Subcutaneous adipose tissue (tissue), 4 donors: ENCODE data around the gene CNTN1. TPM values are rescaled to one million over a fixed set of nuclear protein-coding genes. Genes with fewer than 3 reads are reported as not detected.

ENCODE experiments used
- total RNA-seq, 4 donors: library from RNA; depleted of rRNA; stranded (reverse); fragments of >200 nt; gene quantifications; one replicate each; pipeline ENCODE4 v1.1.0, GENCODE V29; 2016
- TF ChIP-seq, protein P1 (sequence below): fragments of 450-650 bp; IDR thresholded peaks from one replicate; pipeline ENCODE4 v1.5.1; 2016; ENCODE audit warnings: low read depth, mild to moderate bottlenecking, control low read depth, antibody characterized with exemption, moderate library complexity

Gene CNTN1
- total RNA-seq, 4 donors from 2014 or later, result 0.57 to 2.2 (median 1.0) TPM

DNA sequence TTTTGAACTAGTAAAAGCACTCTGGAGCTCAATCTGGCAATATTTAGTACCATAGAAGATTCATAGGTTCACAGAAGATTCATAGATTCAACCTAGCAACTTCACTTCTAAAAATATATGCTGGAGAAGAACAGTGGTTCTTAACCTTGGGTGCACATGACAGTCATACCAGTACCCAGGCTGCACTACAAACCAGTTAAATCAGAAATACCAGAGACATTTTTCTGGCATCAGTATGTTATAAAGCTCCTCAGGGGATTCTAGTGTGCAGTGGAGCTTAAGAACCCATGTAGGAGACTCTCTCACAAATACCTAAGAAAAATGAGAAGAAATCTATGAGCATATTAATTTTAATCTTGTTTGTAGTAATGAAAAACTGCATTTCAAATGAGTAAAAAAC is 46.6 kb downstream of the CNTN1 start:
- TF ChIP-seq, protein P1, sequence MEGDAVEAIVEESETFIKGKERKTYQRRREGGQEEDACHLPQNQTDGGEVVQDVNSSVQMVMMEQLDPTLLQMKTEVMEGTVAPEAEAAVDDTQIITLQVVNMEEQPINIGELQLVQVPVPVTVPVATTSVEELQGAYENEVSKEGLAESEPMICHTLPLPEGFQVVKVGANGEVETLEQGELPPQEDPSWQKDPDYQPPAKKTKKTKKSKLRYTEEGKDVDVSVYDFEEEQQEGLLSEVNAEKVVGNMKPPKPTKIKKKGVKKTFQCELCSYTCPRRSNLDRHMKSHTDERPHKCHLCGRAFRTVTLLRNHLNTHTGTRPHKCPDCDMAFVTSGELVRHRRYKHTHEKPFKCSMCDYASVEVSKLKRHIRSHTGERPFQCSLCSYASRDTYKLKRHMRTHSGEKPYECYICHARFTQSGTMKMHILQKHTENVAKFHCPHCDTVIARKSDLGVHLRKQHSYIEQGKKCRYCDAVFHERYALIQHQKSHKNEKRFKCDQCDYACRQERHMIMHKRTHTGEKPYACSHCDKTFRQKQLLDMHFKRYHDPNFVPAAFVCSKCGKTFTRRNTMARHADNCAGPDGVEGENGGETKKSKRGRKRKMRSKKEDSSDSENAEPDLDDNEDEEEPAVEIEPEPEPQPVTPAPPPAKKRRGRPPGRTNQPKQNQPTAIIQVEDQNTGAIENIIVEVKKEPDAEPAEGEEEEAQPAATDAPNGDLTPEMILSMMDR, result no peak

DNA sequence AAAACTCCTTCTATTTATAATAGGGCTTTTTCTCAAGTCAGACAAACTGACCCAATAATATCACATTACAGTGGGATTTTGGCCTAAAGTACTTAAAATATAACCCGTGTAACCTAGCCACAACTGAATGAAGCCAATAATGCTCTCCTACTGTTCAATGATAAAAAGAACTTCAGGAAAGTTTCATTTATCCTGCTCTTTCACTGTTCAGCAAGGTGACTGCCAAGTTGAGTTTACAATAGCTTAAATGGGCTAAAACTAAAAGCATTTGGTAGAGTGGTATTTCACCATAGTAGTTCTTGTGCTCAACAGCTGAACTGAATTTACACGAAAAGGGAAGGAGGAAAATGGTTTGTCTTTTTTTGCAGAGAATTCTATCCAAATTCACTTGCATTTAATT is 49.8 kb downstream of the CNTN1 start:
- TF ChIP-seq, protein P1, result no peak

DNA sequence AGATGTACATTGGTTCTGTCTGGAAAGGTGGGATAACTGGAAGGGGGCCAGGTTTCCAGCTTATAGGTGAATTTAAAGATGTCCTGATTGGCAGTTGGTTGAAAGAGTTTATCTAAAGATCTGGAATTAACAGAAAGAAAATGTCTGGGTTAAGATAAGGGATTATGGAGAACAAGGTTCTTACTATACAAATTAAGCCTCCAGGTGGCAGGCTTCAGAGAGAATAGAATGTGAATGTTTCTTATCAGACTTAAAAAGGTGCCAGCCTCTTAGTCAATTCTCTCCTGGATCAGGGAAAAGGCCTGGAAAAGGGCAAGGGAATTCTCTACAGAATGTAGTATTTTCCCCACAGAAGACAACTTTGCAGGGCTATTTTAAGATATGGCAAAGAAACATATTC is 53.1 kb downstream of the CNTN1 start:
- TF ChIP-seq, protein P1, result no peak

DNA sequence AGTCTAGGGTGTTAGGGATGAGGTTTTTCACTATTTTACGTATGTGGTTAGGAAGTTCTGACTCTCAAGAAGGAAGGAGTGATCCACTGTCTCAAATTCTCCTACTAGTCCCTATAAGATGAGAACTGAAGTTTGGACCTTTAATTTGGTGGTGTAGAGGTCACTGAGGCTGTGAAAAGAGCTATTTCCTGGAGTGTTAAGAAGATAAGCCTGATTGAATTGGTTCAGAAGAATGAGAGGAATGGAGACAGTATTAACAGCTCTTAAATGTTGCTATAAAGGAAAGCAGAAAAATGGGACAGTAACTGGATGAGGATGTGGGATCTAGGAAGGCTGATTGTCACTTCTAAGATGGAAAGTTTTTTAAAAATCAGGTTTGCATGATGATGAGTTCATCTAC is 57.6 kb downstream of the CNTN1 start:
- TF ChIP-seq, protein P1, result no peak

DNA sequence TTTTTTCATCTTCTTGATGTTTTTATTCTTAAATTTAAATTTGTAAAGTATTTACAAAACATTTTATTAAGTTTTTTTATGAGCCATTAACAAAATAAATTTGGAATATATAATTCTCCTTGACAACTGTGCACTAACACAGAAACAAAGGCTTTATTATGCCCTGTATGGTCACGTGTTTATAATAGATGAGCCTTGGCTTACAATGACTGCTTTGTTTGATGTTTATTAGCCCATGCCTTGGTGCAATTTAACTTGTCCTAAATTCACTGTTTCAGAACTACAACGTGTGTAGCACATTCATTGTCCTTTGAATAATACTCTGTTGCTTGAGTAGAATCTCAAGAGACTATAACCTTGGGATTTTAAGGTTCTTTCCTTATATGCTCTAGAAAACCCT is 59.8 kb downstream of the CNTN1 start:
- TF ChIP-seq, protein P1, result no peak

DNA sequence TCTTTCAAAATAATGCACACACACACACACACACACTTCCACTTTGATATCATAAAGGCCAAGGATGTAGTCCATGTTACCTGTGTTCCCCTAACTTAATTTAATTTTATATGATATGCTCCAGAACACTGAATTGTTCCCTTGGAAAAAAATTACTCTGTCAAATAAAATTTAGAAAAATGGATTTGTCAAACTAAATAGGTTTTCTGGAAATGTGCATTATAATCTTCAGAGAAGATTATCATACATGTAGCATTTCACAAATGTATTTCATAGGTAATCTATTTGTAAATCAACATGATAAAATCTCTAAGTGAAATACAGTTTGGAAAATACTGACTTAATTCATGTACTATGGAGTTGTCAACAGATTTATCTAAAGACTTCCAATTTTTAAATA is 68.6 kb downstream of the CNTN1 start:
- TF ChIP-seq, protein P1, result no peak

DNA sequence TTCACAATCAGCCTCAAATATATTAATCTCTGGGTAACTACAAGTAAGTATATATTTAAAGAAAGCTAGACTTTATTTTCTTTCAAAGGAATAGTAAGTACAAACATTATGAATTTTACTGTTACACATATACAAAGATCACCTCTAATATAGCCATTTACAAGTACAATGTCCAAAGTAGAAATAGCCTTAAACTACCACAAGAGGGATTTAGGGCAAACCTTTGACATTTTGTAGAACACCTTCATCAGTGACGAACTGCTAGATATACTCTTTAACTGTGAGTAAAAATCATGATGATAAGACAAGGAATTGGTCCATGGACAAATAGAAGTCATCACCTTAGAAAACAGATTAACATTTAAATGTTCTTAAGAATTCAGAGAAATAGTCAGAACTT is 69.8 kb downstream of the CNTN1 start:
- TF ChIP-seq, protein P1, result no peak
